Activated CD4-positive, alpha-beta memory T cell treated with anti-CD3 and anti-CD28 coated beads, Interleukin-2, amount 10 ng/mL, durations not matched to agents 7 days and 5 days (primary cell): ENCODE data around the gene VN1R4. TPM values are rescaled to one million over a fixed set of nuclear protein-coding genes. Genes with fewer than 3 reads are reported as not detected.
"Not testable (repeated sequence)": the region's sequence is repeated elsewhere in the genome, so short reads cannot be mapped to it uniquely, and the experiment has no call there.

Experiments
- CTCF ChIA-PET: fragments of 350-600 bp; sonication (Branson Sonifier 250); formaldehyde crosslinking; loops from one replicate; lab custom pipeline; 2021; ENCODE audit warnings: antibody characterized with exemption, inconsistent platforms; lab: Charles Lee
- POLR2A ChIA-PET: fragments of 350-600 bp; sonication (Branson Sonifier 250); formaldehyde crosslinking; loops from one replicate; lab custom pipeline; 2021; ENCODE audit warnings: antibody characterized with exemption; lab: Charles Lee
- DNase-seq: peaks from one replicate; pipeline ENCODE4 v3.0.0-alpha.2; 2020
- H3K27ac Mint-ChIP-seq: one replicate; pipeline ENCODE4 v1.8.0; 2021; ENCODE audit warnings: mild to moderate bottlenecking, mixed read lengths
- H3K27me3 Mint-ChIP-seq: one replicate; pipeline ENCODE4 v1.8.0; 2021; ENCODE audit warnings: mixed read lengths
- H3K36me3 Mint-ChIP-seq: one replicate; pipeline ENCODE4 v1.8.0; 2021; ENCODE audit warnings: low read depth, mixed read lengths
- H3K4me1 Mint-ChIP-seq: one replicate; pipeline ENCODE4 v1.8.0; 2021; ENCODE audit warnings: mixed read lengths
- H3K4me3 Mint-ChIP-seq: one replicate; pipeline ENCODE4 v1.8.0; 2021; ENCODE audit warnings: mild to moderate bottlenecking, mixed read lengths
- H3K9me3 Mint-ChIP-seq: one replicate; pipeline ENCODE4 v1.8.0; 2021; ENCODE audit warnings: mixed read lengths
- total RNA-seq, 2 experiments: library from RNA; stranded (reverse); gene quantifications; one replicate each; pipeline ENCODE4 v1.2.3, GENCODE V29; 2021

VN1R4 gene
- total RNA-seq, 2 experiments from 2014 or later = not detected

GRCh38 chr19:53254411-53255341 lies 12.8 kb downstream of the VN1R4 start, which contains the start of gene ZNF677:
ZNF677 (minus strand) TSS chr19:53254873; CDS start chr19:53251550, 3,323 bp downstream.
- Mint-ChIP-seq H3K27me3 (no peaks in the 10 kb centered on the region), H3K4me1 (peaks cover 12% of the 10 kb centered on the region), H3K4me3 (peak within 1 kb of the TSS; percentile 76), H3K9me3 (peaks cover 50% of the 10 kb centered on the region), H3K27ac (peak within 1 kb of the TSS; percentile 32), H3K36me3 (peaks cover 40% of the 10 kb centered on the region)
- POLR2A ChIA-PET = no interaction called here
- CTCF ChIA-PET = no interaction called here
- DNase-seq = peak; percentile 85

- no peak overlapping the region for H3K27ac Mint-ChIP-seq
- no peak overlapping the region for H3K4me3 Mint-ChIP-seq
- DNase-seq = no peak
- peaks cover 49% of the 10 kb centered on the region for H3K9me3 Mint-ChIP-seq
- ChIA-PET CTCF (no interaction called here), POLR2A (no interaction called here)
- H3K27me3 Mint-ChIP-seq = no peaks in the 10 kb centered on the region
- H3K4me1 Mint-ChIP-seq = no peaks in the 10 kb centered on the region
- peaks cover 43% of the 10 kb centered on the region for H3K36me3 Mint-ChIP-seq
These were observed 21.0 kb downstream of the VN1R4 start for GRCh38 chr19:53246498-53246897.

GRCh38 chr19:53237114-53237777 lies 30.3 kb downstream of the VN1R4 start:
- Mint-ChIP-seq H3K36me3 (peaks cover 30% of the 10 kb centered on the region), H3K9me3 (peaks cover 64% of the 10 kb centered on the region)

GRCh38 chr19:53224606-53225005 lies 42.9 kb downstream of the VN1R4 start:
- CTCF ChIA-PET = no interaction called here
- POLR2A ChIA-PET = no interaction called here
- H3K36me3 Mint-ChIP-seq = peaks cover 9% of the 10 kb centered on the region
- H3K27me3 Mint-ChIP-seq = no peaks in the 10 kb centered on the region
- H3K9me3 Mint-ChIP-seq = peaks cover 42% of the 10 kb centered on the region
- no peak for DNase-seq
- H3K4me3 Mint-ChIP-seq = no peak overlapping the region
- H3K27ac Mint-ChIP-seq = no peak overlapping the region
- H3K4me1 Mint-ChIP-seq = no peaks in the 10 kb centered on the region

More at GRCh38 chr19:53237114-53237777, 30.3 kb downstream of the VN1R4 start:
- ChIA-PET POLR2A (no interaction called here), CTCF (no interaction called here)
- Mint-ChIP-seq H3K27me3 (no peaks in the 10 kb centered on the region), H3K4me3 (no peak overlapping the region), H3K4me1 (no peaks in the 10 kb centered on the region), H3K27ac (no peak overlapping the region)
- no peak for DNase-seq

- POLR2A ChIA-PET, H3K27ac Mint-ChIP-seq, H3K4me1 Mint-ChIP-seq, H3K4me3 Mint-ChIP-seq, DNase-seq, H3K27me3 Mint-ChIP-seq, CTCF ChIA-PET, H3K36me3 Mint-ChIP-seq: not testable (repeated sequence)
- peaks cover 45% of the 10 kb centered on the region for H3K9me3 Mint-ChIP-seq
These were observed 44.8 kb downstream of the VN1R4 start for GRCh38 chr19:53222716-53223115.

Other genes with a start within 250 kb of the VN1R4 start
- gene ERVV-2, start 223.0 kb downstream of the VN1R4 start, total RNA-seq = not detected
- 10 to 100 TPM; 37.5 to 38.1 TPM for gene ZNF160, start 164.3 kb downstream of the VN1R4 start, total RNA-seq
- gene ZNF415, start 134.8 kb downstream of the VN1R4 start, total RNA-seq = under 1 TPM; 0.13 to 0.33 TPM
- 1 to 10 TPM; 6.5 TPM for gene ZNF347, start 108.7 kb downstream of the VN1R4 start, total RNA-seq
- gene ZNF665, start 74.4 kb downstream of the VN1R4 start, total RNA-seq = 1 to 10 TPM; 2.0 to 4.3 TPM
- 1 to 10 TPM; 4.7 to 6.1 TPM for gene ZNF677, start 12.8 kb downstream of the VN1R4 start, total RNA-seq
- not detected for gene VN1R2, start 9.4 kb downstream of the VN1R4 start, total RNA-seq
- gene ZNF845, start 66.0 kb upstream of the VN1R4 start, total RNA-seq = 1 to 10 TPM; 9.9 to 10.0 TPM
- gene ZNF525, start 98.0 kb upstream of the VN1R4 start, total RNA-seq = 10 to 100 TPM; 15.9 to 16.1 TPM
- 10 to 100 TPM; 11.8 to 12.7 TPM for gene ZNF765, start 127.4 kb upstream of the VN1R4 start, total RNA-seq
- gene ZNF761, start 164.3 kb upstream of the VN1R4 start, total RNA-seq = 10 to 100 TPM; 11.9 to 12.9 TPM
- 1 to 10 TPM; 3.8 to 3.9 TPM for gene ZNF813, start 200.0 kb upstream of the VN1R4 start, total RNA-seq